Measurements from ENCODE around the gene LMNB1.
"Not testable (repeated sequence)": the region's sequence is repeated elsewhere in the genome, so short reads cannot be mapped to it uniquely, and the experiment has no call there.

The LMNB1 gene

GRCh38 chr5:126826619-126827215 is 49.8 kb downstream of the LMNB1 start:
- DNase-seq (ENCODE audit: low read depth in 3 of 3), result no peak

GRCh38 chr5:126829098-126829497 is 52.2 kb downstream of the LMNB1 start:
- DNase-seq (ENCODE audit: low read depth in 3 of 3), result no peak

- DNase-seq (ENCODE audit: low read depth in 3 of 3), result no peak
Observed at GRCh38 chr5:126830061-126830460, 53.1 kb downstream of the LMNB1 start.

GRCh38 chr5:126831156-126831555 is 54.2 kb downstream of the LMNB1 start:
- no peak for DNase-seq (ENCODE audit: low read depth in 3 of 3)

GRCh38 chr5:126836778-126837177 is 59.8 kb downstream of the LMNB1 start:
- DNase-seq (ENCODE audit: low read depth in 3 of 3), result no peak

- no peak for DNase-seq (ENCODE audit: low read depth in 3 of 3)
Observed at GRCh38 chr5:126837242-126837641, 60.3 kb downstream of the LMNB1 start.

GRCh38 chr5:126837906-126838539 is 61.1 kb downstream of the LMNB1 start:
- no peak for DNase-seq (ENCODE audit: low read depth in 3 of 3)

- DNase-seq (ENCODE audit: low read depth in 3 of 3), result not testable (repeated sequence)
Observed at GRCh38 chr5:126839407-126839806, 62.5 kb downstream of the LMNB1 start.

GRCh38 chr5:126843375-126843774 is 66.4 kb downstream of the LMNB1 start:
- not testable (repeated sequence) for DNase-seq (ENCODE audit: low read depth in 3 of 3)

- peak in 2 of 3 experiments; percentile 41 to 52 for DNase-seq (ENCODE audit: low read depth in 3 of 3)
Observed at GRCh38 chr5:126845470-126846070, 68.6 kb downstream of the LMNB1 start.

GRCh38 chr5:126846344-126846743 is 69.4 kb downstream of the LMNB1 start:
- no peak for DNase-seq (ENCODE audit: low read depth in 3 of 3)

- no peak for DNase-seq (ENCODE audit: low read depth in 3 of 3)
Observed at GRCh38 chr5:126846744-126847455, 70.0 kb downstream of the LMNB1 start.

GRCh38 chr5:126847456-126847820 is 70.5 kb downstream of the LMNB1 start:
- DNase-seq (ENCODE audit: low read depth in 3 of 3), result no peak

GRCh38 chr5:126847826-126848251 is 70.9 kb downstream of the LMNB1 start:
- no peak for DNase-seq (ENCODE audit: low read depth in 3 of 3)

- no peak for DNase-seq (ENCODE audit: low read depth in 3 of 3)
Observed at GRCh38 chr5:126848253-126848652, 71.3 kb downstream of the LMNB1 start.

- DNase-seq (ENCODE audit: low read depth in 3 of 3), result no peak
Observed at GRCh38 chr5:126849101-126849678, 72.3 kb downstream of the LMNB1 start.

- no peak for DNase-seq (ENCODE audit: low read depth in 3 of 3)
Observed at GRCh38 chr5:126851501-126852011, 74.6 kb downstream of the LMNB1 start.

- DNase-seq (ENCODE audit: low read depth in 3 of 3), result no peak
Observed at GRCh38 chr5:126852091-126852571, 75.2 kb downstream of the LMNB1 start.

GRCh38 chr5:126852841-126853271 is 75.9 kb downstream of the LMNB1 start:
- no peak for DNase-seq (ENCODE audit: low read depth in 3 of 3)

- not testable (repeated sequence) for DNase-seq (ENCODE audit: low read depth in 3 of 3)
Observed at GRCh38 chr5:126853541-126854307, 76.8 kb downstream of the LMNB1 start.

GRCh38 chr5:126854526-126855110 is 77.7 kb downstream of the LMNB1 start:
- no peak for DNase-seq (ENCODE audit: low read depth in 3 of 3)

All from stimulated activated CD4-positive, alpha-beta T cell treated with anti-CD3 and anti-CD28 coated beads, TNF-alpha, amount 100 ng/mL, for 24 hours (primary cell).